SK-N-MC (cell line): ENCODE data around the gene DUSP7.

Experiments used
- EZH2 ChIP-seq: fragments of 200-600 bp; sonication (generic); IDR thresholded peaks from one replicate; pipeline ENCODE4 v1.6.1; 2017; ENCODE audit warnings: antibody characterized with exemption
- POLR2AphosphoS5 ChIP-seq: IDR thresholded peaks from 2 replicates; pipeline ENCODE4 v1.6.1; 2012; ENCODE audit warnings: mild to moderate bottlenecking, low read depth, low read length, borderline replicate concordance

GRCh38 chr3:52028572-52028971 lies 27.8 kb downstream of the DUSP7 start:
- TF ChIP-seq EZH2 (no peak), POLR2AphosphoS5 (no peak)
